ENCODE data around the gene AUTS2. TPM values are rescaled to one million over a fixed set of nuclear protein-coding genes. Genes with fewer than 3 reads are reported as not detected.

Gene AUTS2
- total RNA-seq, 1 donor from 2014 or later, result 80.6 TPM

- DNase-seq (ENCODE audit: extremely low spot score, unreplicated experiment), result no peak
- H3K4me3 Mint-ChIP-seq (ENCODE audit: unreplicated experiment), result no peak overlapping the region
- H3K9me3 Mint-ChIP-seq (ENCODE audit: unreplicated experiment), result no peaks in the 10 kb centered on the region
- no peaks in the 10 kb centered on the region for H3K36me3 Mint-ChIP-seq (ENCODE audit: unreplicated experiment)
- no peak overlapping the region for H3K27ac Mint-ChIP-seq (ENCODE audit: unreplicated experiment)
- TF ChIP-seq CTCF (IDR thresholded peaks at IDR 0.05), result no peak
- no peaks in the 10 kb centered on the region for H3K27me3 Mint-ChIP-seq (ENCODE audit: unreplicated experiment)
- H3K4me1 Mint-ChIP-seq (ENCODE audit: unreplicated experiment), result no peaks in the 10 kb centered on the region
Measured at GRCh38 chr7:70420381-70420662, 822.0 kb downstream of the AUTS2 start.

GRCh38 chr7:70421319-70421718 is 823.0 kb downstream of the AUTS2 start:
- Mint-ChIP-seq H3K4me3 (ENCODE audit: unreplicated experiment) (no peak overlapping the region), H3K4me1 (ENCODE audit: unreplicated experiment) (no peaks in the 10 kb centered on the region)

GRCh38 chr7:70426249-70426880 is 828.1 kb downstream of the AUTS2 start:
- H3K27ac Mint-ChIP-seq (ENCODE audit: unreplicated experiment), result no peak overlapping the region
- H3K36me3 Mint-ChIP-seq (ENCODE audit: unreplicated experiment), result no peaks in the 10 kb centered on the region
- H3K9me3 Mint-ChIP-seq (ENCODE audit: unreplicated experiment), result no peaks in the 10 kb centered on the region
- no peak for TF ChIP-seq CTCF (IDR thresholded peaks at IDR 0.05)
- DNase-seq (ENCODE audit: extremely low spot score, unreplicated experiment), result no peak
- H3K4me3 Mint-ChIP-seq (ENCODE audit: unreplicated experiment), result no peak overlapping the region
- no peaks in the 10 kb centered on the region for H3K27me3 Mint-ChIP-seq (ENCODE audit: unreplicated experiment)
- no peaks in the 10 kb centered on the region for H3K4me1 Mint-ChIP-seq (ENCODE audit: unreplicated experiment)

More at GRCh38 chr7:70421319-70421718, 823.0 kb downstream of the AUTS2 start:
- Mint-ChIP-seq H3K27ac (ENCODE audit: unreplicated experiment) (no peak overlapping the region), H3K9me3 (ENCODE audit: unreplicated experiment) (no peaks in the 10 kb centered on the region), H3K36me3 (ENCODE audit: unreplicated experiment) (no peaks in the 10 kb centered on the region), H3K27me3 (ENCODE audit: unreplicated experiment) (no peaks in the 10 kb centered on the region)
- DNase-seq (ENCODE audit: extremely low spot score, unreplicated experiment), result no peak
- no peak for TF ChIP-seq CTCF (IDR thresholded peaks at IDR 0.05)

- no peaks in the 10 kb centered on the region for H3K27me3 Mint-ChIP-seq (ENCODE audit: unreplicated experiment)
- H3K36me3 Mint-ChIP-seq (ENCODE audit: unreplicated experiment), result peaks cover 5% of the 10 kb centered on the region
- no peak overlapping the region for H3K4me3 Mint-ChIP-seq (ENCODE audit: unreplicated experiment)
- no peaks in the 10 kb centered on the region for H3K9me3 Mint-ChIP-seq (ENCODE audit: unreplicated experiment)
- H3K4me1 Mint-ChIP-seq (ENCODE audit: unreplicated experiment), result no peaks in the 10 kb centered on the region
- no peak overlapping the region for H3K27ac Mint-ChIP-seq (ENCODE audit: unreplicated experiment)
- no peak for DNase-seq (ENCODE audit: extremely low spot score, unreplicated experiment)
- no peak for TF ChIP-seq CTCF (IDR thresholded peaks at IDR 0.05)
Measured at GRCh38 chr7:70432567-70433001, 834.3 kb downstream of the AUTS2 start.

- TF ChIP-seq CTCF (IDR thresholded peaks at IDR 0.05), result no peak
Measured at GRCh38 chr7:70434376-70434775, 836.1 kb downstream of the AUTS2 start.

More at GRCh38 chr7:70434376-70434775, 836.1 kb downstream of the AUTS2 start:
- Mint-ChIP-seq H3K36me3 (ENCODE audit: unreplicated experiment) (peaks cover 11% of the 10 kb centered on the region), H3K27ac (ENCODE audit: unreplicated experiment) (no peak overlapping the region), H3K4me1 (ENCODE audit: unreplicated experiment) (no peaks in the 10 kb centered on the region), H3K4me3 (ENCODE audit: unreplicated experiment) (no peak overlapping the region), H3K27me3 (ENCODE audit: unreplicated experiment) (no peaks in the 10 kb centered on the region), H3K9me3 (ENCODE audit: unreplicated experiment) (no peaks in the 10 kb centered on the region)
- DNase-seq (ENCODE audit: extremely low spot score, unreplicated experiment), result no peak
